Measurements from ENCODE around the gene NAPA.
A peak's percentile ranks its signal among the peaks of the same experiment; 100 is the strongest.

The NAPA gene

DNA sequence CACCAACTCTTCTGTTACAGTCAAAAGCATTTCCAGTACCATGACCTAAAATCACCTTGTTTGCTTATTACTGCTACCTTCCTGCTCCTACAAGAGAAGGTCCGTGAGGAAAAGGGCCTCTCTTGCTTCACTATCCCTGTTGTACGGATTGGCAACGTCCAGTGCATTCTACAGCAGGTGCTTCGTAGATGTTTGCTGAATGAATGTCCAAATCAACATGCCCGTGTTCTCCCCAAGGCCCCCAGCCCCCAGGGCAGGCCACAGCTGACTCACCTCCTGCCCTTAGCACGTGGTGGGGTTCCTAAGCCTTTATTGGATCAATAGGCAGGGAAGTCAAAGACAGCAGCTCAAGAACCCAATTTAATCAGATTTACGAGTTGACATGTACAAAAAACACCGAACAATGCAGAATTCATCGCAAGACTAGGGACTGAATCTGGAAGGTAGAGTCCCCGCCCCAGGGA, 5.5 kb upstream of the NAPA start:
- Histone ChIP-seq H3K27ac (no peak overlapping the region), H3K9ac (ENCODE audit: insufficient read length) (no peak overlapping the region), H3K36me3 (ENCODE audit: insufficient read depth, low read length) (no peaks in the 10 kb centered on the region), H3K4me3 (no peak overlapping the region), H3K9me3 (ENCODE audit: low read depth, low read length) (no peaks in the 10 kb centered on the region)
- DNase-seq (ENCODE audit: low read depth, low spot score): no peak
- TF ChIP-seq FOXP2 (optimal IDR thresholded peaks at IDR 0.05; ENCODE audit: control extremely low read depth, extremely low read length, insufficient read depth) (no peak), POLR2AphosphoS5 (IDR thresholded peaks at IDR 0.05; ENCODE audit: borderline replicate concordance, low read depth, low read length) (no peak), EZH2 (IDR thresholded peaks at IDR 0.05) (no peak)

DNA sequence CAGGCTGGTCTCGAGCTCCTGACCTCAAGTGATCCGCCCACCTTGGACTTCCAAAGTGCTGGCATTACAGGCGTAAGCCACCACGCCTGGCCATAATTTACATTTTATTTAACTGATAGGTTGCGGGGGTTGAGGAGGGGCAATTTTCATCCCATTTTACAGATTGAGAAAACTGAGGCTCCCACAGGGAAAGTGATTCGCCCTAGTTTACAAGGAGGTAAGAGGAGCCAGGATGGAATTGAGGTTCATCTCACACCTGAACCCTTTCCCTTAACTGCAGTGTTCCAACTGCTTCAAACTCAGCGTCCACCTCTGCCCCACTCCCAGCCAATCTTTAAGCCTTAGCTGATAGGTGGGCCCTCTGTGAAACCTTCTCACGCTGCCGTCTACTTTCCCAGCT, 4.0 kb upstream of the NAPA start:
- Histone ChIP-seq H3K9ac (ENCODE audit: insufficient read length) (no peak overlapping the region), H3K4me3 (no peak overlapping the region), H3K27ac (no peak overlapping the region), H3K9me3 (ENCODE audit: low read depth, low read length) (no peaks in the 10 kb centered on the region), H3K36me3 (ENCODE audit: insufficient read depth, low read length) (no peaks in the 10 kb centered on the region)
- TF ChIP-seq FOXP2 (optimal IDR thresholded peaks at IDR 0.05; ENCODE audit: control extremely low read depth, extremely low read length, insufficient read depth) (no peak), POLR2AphosphoS5 (IDR thresholded peaks at IDR 0.05; ENCODE audit: borderline replicate concordance, low read depth, low read length) (no peak), EZH2 (IDR thresholded peaks at IDR 0.05) (no peak)
- no peak for DNase-seq (ENCODE audit: low read depth, low spot score)

DNA sequence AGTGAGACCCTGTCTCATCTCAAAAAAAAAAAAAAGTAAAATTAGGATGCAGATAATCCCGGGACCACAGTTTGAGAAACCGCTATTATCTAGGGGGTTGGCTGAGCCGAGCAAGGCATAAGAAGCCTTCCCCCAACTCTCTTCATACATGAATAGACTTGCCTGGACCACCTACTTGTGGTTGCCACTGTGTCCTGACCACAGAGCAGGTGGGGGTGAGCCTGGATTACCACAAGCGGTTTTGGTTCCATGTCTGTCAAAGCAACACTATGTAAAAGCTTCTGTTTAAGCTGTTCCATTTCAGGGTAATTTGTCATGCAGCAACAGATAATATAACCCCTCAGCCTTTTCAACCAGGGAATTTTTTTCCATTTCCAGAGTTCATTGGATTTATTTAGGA, 3.3 kb upstream of the NAPA start:
- H3K9me3 ChIP-seq (ENCODE audit: low read depth, low read length): no peaks in the 10 kb centered on the region
- H3K36me3 ChIP-seq (ENCODE audit: insufficient read depth, low read length): no peaks in the 10 kb centered on the region
- DNase-seq (ENCODE audit: low read depth, low spot score): no peak
- no peak overlapping the region for H3K4me3 ChIP-seq
- no peak overlapping the region for H3K27ac ChIP-seq
- TF ChIP-seq POLR2AphosphoS5 (IDR thresholded peaks at IDR 0.05; ENCODE audit: borderline replicate concordance, low read depth, low read length) (no peak), EZH2 (IDR thresholded peaks at IDR 0.05) (no peak), FOXP2 (optimal IDR thresholded peaks at IDR 0.05; ENCODE audit: control extremely low read depth, extremely low read length, insufficient read depth) (no peak)
- no peak overlapping the region for H3K9ac ChIP-seq (ENCODE audit: insufficient read length)

DNA sequence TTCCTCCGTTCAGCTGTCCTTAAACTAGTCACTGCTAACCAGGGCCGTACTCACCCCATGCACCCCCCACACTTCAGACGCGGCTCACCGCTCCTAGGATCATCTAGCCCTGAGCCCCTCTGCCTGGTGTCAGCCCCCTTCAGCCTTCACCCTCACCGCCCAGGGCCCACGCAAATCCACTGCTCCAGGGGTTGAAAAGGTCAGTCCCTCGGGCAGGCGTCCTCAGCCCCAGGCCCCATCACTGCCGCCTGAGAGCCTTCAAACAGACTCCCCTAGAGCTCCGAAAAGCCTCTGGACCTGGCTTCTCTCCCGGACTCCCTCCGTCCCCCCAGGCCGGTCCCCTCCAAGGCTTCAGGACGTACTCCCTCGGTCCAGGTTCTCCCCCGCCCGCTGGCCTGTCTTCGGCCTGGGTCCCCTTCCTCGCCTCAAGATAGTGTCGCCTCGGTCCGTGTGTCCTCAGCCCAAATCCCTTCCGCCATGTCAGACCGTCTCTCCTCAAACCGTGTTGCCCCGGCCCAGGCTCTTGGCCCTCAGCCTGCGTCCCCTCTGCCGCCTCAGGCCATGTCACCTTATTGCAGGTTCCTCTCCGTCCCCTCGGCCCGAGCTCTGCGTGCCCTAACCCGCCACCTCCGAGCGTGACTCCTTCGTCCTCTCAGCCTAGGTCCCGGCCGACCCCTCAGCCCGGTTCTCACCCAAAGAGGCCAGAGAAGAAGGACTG, 553 bp downstream of the NAPA start:
- TF ChIP-seq EZH2 (IDR thresholded peaks at IDR 0.05): no peak
- no peak for TF ChIP-seq FOXP2 (optimal IDR thresholded peaks at IDR 0.05; ENCODE audit: control extremely low read depth, extremely low read length, insufficient read depth)
- no peak for TF ChIP-seq POLR2AphosphoS5 (IDR thresholded peaks at IDR 0.05; ENCODE audit: borderline replicate concordance, low read depth, low read length)
- no peak for DNase-seq (ENCODE audit: low read depth, low spot score)
- Histone ChIP-seq H3K4me3 (peak overlapping the region; percentile 100), H3K9ac (ENCODE audit: insufficient read length) (peak overlapping the region; percentile 98), H3K36me3 (ENCODE audit: insufficient read depth, low read length) (no peaks in the 10 kb centered on the region), H3K9me3 (ENCODE audit: low read depth, low read length) (no peaks in the 10 kb centered on the region), H3K27ac (peak overlapping the region; percentile 75)

DNA sequence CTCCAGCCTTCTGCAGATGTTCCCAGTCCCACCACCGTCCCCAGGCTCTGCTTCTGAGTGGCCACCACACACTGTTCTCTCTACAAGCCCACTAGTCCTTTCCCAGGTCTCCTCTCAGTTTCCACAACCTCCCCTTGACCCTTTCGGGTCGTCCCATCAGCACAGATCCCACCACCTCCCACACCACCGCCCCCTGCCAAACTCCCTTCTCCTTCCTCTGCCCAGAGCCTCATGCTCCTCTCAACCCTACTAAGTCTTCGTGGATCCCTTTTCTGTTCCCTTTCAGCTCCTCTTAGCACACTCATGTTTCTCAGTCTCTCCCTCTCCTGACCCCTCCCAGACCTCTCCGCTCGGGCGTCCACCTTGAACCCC, 1.9 kb downstream of the NAPA start:
- Histone ChIP-seq H3K27ac (no peak overlapping the region), H3K4me3 (no peak overlapping the region), H3K9me3 (ENCODE audit: low read depth, low read length) (no peaks in the 10 kb centered on the region), H3K9ac (ENCODE audit: insufficient read length) (peak overlapping the region; percentile 14), H3K36me3 (ENCODE audit: insufficient read depth, low read length) (no peaks in the 10 kb centered on the region)
- TF ChIP-seq POLR2AphosphoS5 (IDR thresholded peaks at IDR 0.05; ENCODE audit: borderline replicate concordance, low read depth, low read length) (no peak), FOXP2 (optimal IDR thresholded peaks at IDR 0.05; ENCODE audit: control extremely low read depth, extremely low read length, insufficient read depth) (no peak), EZH2 (IDR thresholded peaks at IDR 0.05) (no peak)
- no peak for DNase-seq (ENCODE audit: low read depth, low spot score)

DNA sequence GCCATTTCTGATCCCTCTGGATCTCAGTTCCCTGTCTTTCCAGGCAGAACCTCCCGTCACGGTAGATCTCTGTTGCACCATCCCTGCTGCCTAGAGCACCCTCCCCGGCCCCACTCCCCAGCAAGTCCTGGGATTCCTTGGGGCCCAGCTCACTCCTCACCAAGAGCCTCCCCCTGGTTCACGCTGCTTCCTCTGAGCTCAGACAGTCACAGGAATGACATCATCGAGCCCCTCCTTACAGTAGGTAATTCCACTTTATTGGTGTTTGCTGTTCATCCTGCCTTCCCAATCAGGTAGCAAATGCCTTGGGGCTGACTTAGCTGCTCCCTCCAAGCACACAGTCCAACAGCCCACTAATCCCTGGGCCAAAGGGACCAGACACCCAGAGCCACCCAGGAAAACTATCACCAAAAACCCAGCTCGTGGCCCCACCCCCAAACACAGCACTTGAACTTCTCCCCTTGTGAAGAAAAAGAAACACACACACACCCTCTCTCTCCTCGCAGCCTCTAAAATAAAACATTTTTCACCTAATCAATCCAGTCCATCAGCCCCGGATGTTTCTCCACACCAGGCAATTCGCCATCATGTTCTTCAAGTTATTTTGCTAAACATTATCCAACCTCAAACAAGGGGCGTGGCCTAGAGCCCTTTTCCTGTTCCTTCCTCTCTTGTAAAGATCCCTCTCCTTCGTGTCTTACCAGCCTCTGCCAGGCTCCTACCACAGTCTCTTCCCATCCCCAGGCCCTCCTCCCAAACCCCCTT, 2.5 kb downstream of the NAPA start:
- TF ChIP-seq FOXP2 (optimal IDR thresholded peaks at IDR 0.05; ENCODE audit: control extremely low read depth, extremely low read length, insufficient read depth) (no peak), POLR2AphosphoS5 (IDR thresholded peaks at IDR 0.05; ENCODE audit: borderline replicate concordance, low read depth, low read length) (no peak), EZH2 (IDR thresholded peaks at IDR 0.05) (no peak)

DNA sequence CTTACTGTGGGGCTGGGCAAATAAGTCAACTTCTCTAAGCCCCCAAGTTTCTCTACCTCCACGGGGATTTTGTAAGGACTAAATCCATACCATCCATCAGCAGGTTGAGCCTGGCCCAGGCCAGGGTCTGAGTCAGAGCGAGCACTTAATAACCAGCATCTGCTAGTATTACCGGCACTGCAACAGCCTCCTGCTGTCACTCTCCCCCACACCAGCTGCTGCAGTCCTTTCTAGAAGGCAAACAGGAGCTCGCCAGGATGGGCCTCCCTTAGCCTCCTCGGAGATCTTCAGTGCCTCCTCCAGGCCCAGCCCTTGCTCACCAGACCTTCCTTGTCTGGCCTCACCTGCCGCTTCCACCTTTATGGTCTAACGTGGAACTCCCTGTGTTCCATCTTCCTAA, 3.2 kb downstream of the NAPA start:
- Histone ChIP-seq H3K9me3 (ENCODE audit: low read depth, low read length) (no peaks in the 10 kb centered on the region), H3K36me3 (ENCODE audit: insufficient read depth, low read length) (no peaks in the 10 kb centered on the region), H3K4me3 (no peak overlapping the region), H3K27ac (no peak overlapping the region), H3K9ac (ENCODE audit: insufficient read length) (no peak overlapping the region)
- TF ChIP-seq FOXP2 (optimal IDR thresholded peaks at IDR 0.05; ENCODE audit: control extremely low read depth, extremely low read length, insufficient read depth) (no peak), EZH2 (IDR thresholded peaks at IDR 0.05) (no peak), POLR2AphosphoS5 (IDR thresholded peaks at IDR 0.05; ENCODE audit: borderline replicate concordance, low read depth, low read length) (no peak)
- no peak for DNase-seq (ENCODE audit: low read depth, low spot score)

More for the DNA sequence above, 2.5 kb downstream of the NAPA start:
- H3K36me3 ChIP-seq (ENCODE audit: insufficient read depth, low read length): no peaks in the 10 kb centered on the region
- H3K9ac ChIP-seq (ENCODE audit: insufficient read length): peak overlapping the region; percentile 14
- H3K9me3 ChIP-seq (ENCODE audit: low read depth, low read length): no peaks in the 10 kb centered on the region
- no peak overlapping the region for H3K4me3 ChIP-seq
- no peak overlapping the region for H3K27ac ChIP-seq
- no peak for DNase-seq (ENCODE audit: low read depth, low spot score)

DNA sequence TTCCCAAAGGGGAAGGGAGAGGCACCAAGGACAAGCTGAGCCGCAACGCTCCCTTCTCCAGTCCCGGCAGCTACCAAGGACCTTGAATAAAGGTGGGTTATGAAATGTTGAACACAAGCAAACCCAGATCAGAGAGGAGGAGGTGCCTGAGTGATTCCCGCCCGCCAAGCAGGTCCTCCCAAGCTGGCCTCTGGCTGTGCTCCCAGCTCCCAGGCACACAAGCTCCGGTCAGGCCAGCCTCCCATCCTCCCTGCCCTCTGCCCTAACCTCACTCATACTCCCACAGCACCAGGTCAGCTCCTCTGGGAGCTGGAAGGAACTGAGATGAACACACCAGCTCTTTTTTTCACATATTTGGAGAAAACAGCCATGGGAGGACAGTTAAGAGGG, 3.7 kb downstream of the NAPA start:
- H3K36me3 ChIP-seq (ENCODE audit: insufficient read depth, low read length): no peaks in the 10 kb centered on the region
- no peaks in the 10 kb centered on the region for H3K9me3 ChIP-seq (ENCODE audit: low read depth, low read length)
- no peak overlapping the region for H3K4me3 ChIP-seq
- no peak for TF ChIP-seq FOXP2 (optimal IDR thresholded peaks at IDR 0.05; ENCODE audit: control extremely low read depth, extremely low read length, insufficient read depth)
- no peak for TF ChIP-seq POLR2AphosphoS5 (IDR thresholded peaks at IDR 0.05; ENCODE audit: borderline replicate concordance, low read depth, low read length)
- no peak for TF ChIP-seq EZH2 (IDR thresholded peaks at IDR 0.05)
- no peak overlapping the region for H3K27ac ChIP-seq
- DNase-seq (ENCODE audit: low read depth, low spot score): no peak
- H3K9ac ChIP-seq (ENCODE audit: insufficient read length): no peak overlapping the region
